Fibroblast of lung (primary cell): ENCODE measurements around the gene PARD6B. TPM values are rescaled to one million over a fixed set of nuclear protein-coding genes. Genes with fewer than 3 reads are reported as not detected.

Experiments
- DNase-seq, 2 donors: peaks; one replicate each; pipeline versions ENCODE4 v3.0.0 to v3.0.0-alpha.2; 2010; ENCODE audit warnings: low read depth in 2 of 2
- H2AFZ ChIP-seq: 2 replicates; pipeline ENCODE4 v1.5.1; 2012; ENCODE audit warnings: low read length, control low read depth, inconsistent platforms
- H3K27ac ChIP-seq: 2 replicates; pipeline ENCODE4 v1.5.1; 2011; ENCODE audit warnings: low read length, control low read depth; ENCODE audit not compliant: insufficient read depth
- H3K27me3 ChIP-seq: 2 replicates; pipeline ENCODE4 v1.5.1; 2011; ENCODE audit warnings: mild to moderate bottlenecking, low read length; ENCODE audit not compliant: control insufficient read depth, insufficient read depth
- H3K36me3 ChIP-seq: 2 replicates; pipeline ENCODE4 v1.5.1; 2011; ENCODE audit warnings: low read length; ENCODE audit not compliant: control insufficient read depth, insufficient read depth
- H3K4me1 ChIP-seq: 2 replicates; pipeline ENCODE4 v1.5.1; 2011; ENCODE audit warnings: low read length; ENCODE audit not compliant: control insufficient read depth, insufficient read depth; ENCODE audit errors: extremely low read depth
- H3K4me2 ChIP-seq: 2 replicates; pipeline ENCODE4 v1.5.1; 2011; ENCODE audit warnings: low read length, control low read depth; ENCODE audit not compliant: insufficient read depth; ENCODE audit errors: extremely low read depth
- H3K4me3 ChIP-seq, 4 experiments: fragments of 200-600 bp in 1 of 4; sonication (generic) in 1 of 4; replicated peaks in 1 of 4; 2 replicates each; pipeline ENCODE4 v1.5.1; 2011 to 2016; ENCODE audit warnings: low read length in 4 of 4, low read depth in 3 of 4, mild to moderate bottlenecking in 3 of 4, control low read depth in 2 of 4, inconsistent platforms in 1 of 4, mixed read lengths in 1 of 4; ENCODE audit not compliant: insufficient read depth in 1 of 4; ENCODE audit errors: control extremely low read depth in 1 of 4
- H3K79me2 ChIP-seq: 2 replicates; pipeline ENCODE4 v1.5.1; 2012; ENCODE audit warnings: mild to moderate bottlenecking, low read length, inconsistent platforms; ENCODE audit not compliant: control insufficient read depth, insufficient read depth
- H3K9ac ChIP-seq: 2 replicates; pipeline ENCODE4 v1.5.1; 2011; ENCODE audit warnings: mild to moderate bottlenecking, low read length, control low read depth; ENCODE audit not compliant: insufficient read depth
- H3K9me3 ChIP-seq: 2 replicates; pipeline ENCODE4 v1.5.1; 2012; ENCODE audit warnings: low read depth, low read length; ENCODE audit not compliant: control insufficient read depth, insufficient read depth
- H4K20me1 ChIP-seq: 2 replicates; pipeline ENCODE4 v1.5.1; 2011; ENCODE audit warnings: low read length; ENCODE audit not compliant: control insufficient read depth, insufficient read depth; ENCODE audit errors: extremely low read depth
- CTCF ChIP-seq, 2 donors: IDR thresholded peaks in 1 of 2; conservative IDR thresholded peaks in 1 of 2; 1 replicate in 1 of 2; 2 replicates in 1 of 2; pipeline ENCODE4 v1.5.1; 2011 to 2012; ENCODE audit warnings: low read length in 2 of 2, control low read depth in 1 of 2, inconsistent platforms in 1 of 2, low read depth in 1 of 2, mild to moderate bottlenecking in 1 of 2
- EZH2 ChIP-seq: IDR thresholded peaks from 2 replicates; pipeline ENCODE4 v1.5.1; 2012; ENCODE audit warnings: low read length, control low read depth, mild to moderate bottlenecking; ENCODE audit errors: missing control alignments
- polyA plus RNA-seq, 2 donors: library from polyadenylated mRNA; depleted of rRNA in 1 of 2; stranded (reverse) in 1 of 2; unstranded in 1 of 2; fragments of >200 nt; gene quantifications; 2 replicates each; pipeline ENCODE4 v1.2.1, GENCODE V29; 2011 to 2012; ENCODE audit warnings: missing spikeins in 1 of 2
- total RNA-seq: library from RNA; depleted of rRNA; stranded (reverse); fragments of >200 nt; gene quantifications from 2 replicates; pipeline ENCODE4 v1.2.1, GENCODE V29; 2014

The PARD6B gene
- total and polyA plus RNA-seq, 2 donors (not counting 1 experiment from before 2014, with no cell fraction given) = 0.30 to 0.83 TPM

- Histone ChIP-seq H2AFZ (no peak overlapping the region), H4K20me1 (no peaks in the 10 kb centered on the region), H3K79me2 (no peaks in the 10 kb centered on the region), H3K4me3 (no peak overlapping the region), H3K36me3 (no peaks in the 10 kb centered on the region), H3K9me3 (no peaks in the 10 kb centered on the region), H3K9ac (no peak overlapping the region), H3K27me3 (no peaks in the 10 kb centered on the region), H3K27ac (no peak overlapping the region), H3K4me1 (no peaks in the 10 kb centered on the region), H3K4me2 (no peak overlapping the region)
- no peak for DNase-seq
- TF ChIP-seq CTCF (conservative IDR thresholded peaks at IDR 0.05 in 1 of 2, IDR thresholded peaks at IDR 0.05 in 1 of 2; ENCODE audit: low read depth in 1 of 2, low read length in 2 of 2) (peak; percentile 3 to 7), EZH2 (no peak)
Measured at GRCh38 chr20:50717974-50718761, 13.2 kb upstream of the PARD6B start.

- no peak for DNase-seq
- Histone ChIP-seq H3K4me2 (no peak overlapping the region), H3K4me1 (no peaks in the 10 kb centered on the region), H3K9ac (no peak overlapping the region), H3K79me2 (no peaks in the 10 kb centered on the region), H3K4me3 (no peak overlapping the region), H2AFZ (no peak overlapping the region), H3K9me3 (no peaks in the 10 kb centered on the region), H3K36me3 (no peaks in the 10 kb centered on the region), H3K27ac (no peak overlapping the region), H3K27me3 (no peaks in the 10 kb centered on the region), H4K20me1 (no peaks in the 10 kb centered on the region)
- TF ChIP-seq EZH2 (no peak), CTCF (conservative IDR thresholded peaks at IDR 0.05 in 1 of 2, IDR thresholded peaks at IDR 0.05 in 1 of 2; ENCODE audit: low read depth in 1 of 2, low read length in 2 of 2) (no peak)
Measured at GRCh38 chr20:50719328-50719727, 12.1 kb upstream of the PARD6B start.

- no peak for DNase-seq
- Histone ChIP-seq H3K4me2 (no peak overlapping the region), H4K20me1 (no peaks in the 10 kb centered on the region), H3K9me3 (no peaks in the 10 kb centered on the region), H3K4me3 (no peak overlapping the region), H3K27me3 (no peaks in the 10 kb centered on the region), H2AFZ (no peak overlapping the region), H3K36me3 (no peaks in the 10 kb centered on the region), H3K79me2 (no peaks in the 10 kb centered on the region), H3K9ac (no peak overlapping the region), H3K4me1 (peaks cover 4% of the 10 kb centered on the region), H3K27ac (no peak overlapping the region)
- TF ChIP-seq CTCF (conservative IDR thresholded peaks at IDR 0.05 in 1 of 2, IDR thresholded peaks at IDR 0.05 in 1 of 2; ENCODE audit: low read depth in 1 of 2, low read length in 2 of 2) = no peak
- no peak for TF ChIP-seq EZH2
Measured at GRCh38 chr20:50720026-50720425, 11.4 kb upstream of the PARD6B start.
